ENCODE data around the gene TRPM3. TPM values are rescaled to one million over a fixed set of nuclear protein-coding genes. Genes with fewer than 3 reads are reported as not detected.

TRPM3 gene
- total RNA-seq, 1 experiment from 2014 or later, result not detected

DNA sequence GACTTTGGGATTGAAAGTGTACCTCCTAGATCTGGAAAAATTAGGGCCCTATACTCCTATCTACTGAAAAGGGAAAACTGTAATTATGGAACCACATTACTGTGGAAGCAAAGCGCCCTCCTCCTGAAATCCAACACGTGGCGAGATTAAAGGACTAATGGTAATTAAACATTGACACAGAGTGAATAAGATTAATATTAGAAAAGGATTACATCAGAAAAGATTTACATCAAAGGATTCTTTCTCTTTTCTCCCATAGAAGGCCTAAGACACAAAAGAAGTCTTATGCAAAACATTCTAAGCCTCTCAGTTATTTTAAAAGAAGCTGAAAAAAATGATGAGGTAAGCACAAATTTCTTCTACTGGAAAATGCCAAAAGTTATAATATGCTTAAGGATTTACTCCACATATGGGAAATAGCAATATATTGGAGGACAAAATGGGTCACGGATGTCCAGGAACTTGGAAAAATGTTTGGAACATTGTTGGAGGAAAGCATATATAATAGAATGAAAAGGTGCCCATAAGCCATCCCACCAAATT is 227.8 kb downstream of the TRPM3 start:
- intact Hi-C loops (cut with micrococcal nuclease; ENCODE audit: unreplicated experiment) (no loop called here), in situ Hi-C loops (cut with HindIII; ENCODE audit: low pct_unique_long_range_greater_than_20kb, low sequenced_read_pairs) (no loop called here)
- Histone ChIP-seq H3K36me3 (ENCODE audit: control insufficient read depth, insufficient read depth, low read length) (no peaks in the 10 kb centered on the region), H3K4me1 (ENCODE audit: control insufficient read depth, insufficient read depth, low read length) (no peaks in the 10 kb centered on the region), H3K27me3 (ENCODE audit: control insufficient read depth, insufficient read depth, low read length) (no peaks in the 10 kb centered on the region), H3K9me3 (ENCODE audit: control insufficient read depth, insufficient read depth, low read depth, low read length) (no peaks in the 10 kb centered on the region), H3K4me3 (ENCODE audit: low read depth in 2 of 2, low read length in 2 of 2) (no peak overlapping the region), H3K27ac (ENCODE audit: low read length) (no peak overlapping the region)
- DNase-seq (ENCODE audit: low read depth, low spot score) (no peak), ATAC-seq (no peak)
- POLR2A ChIA-PET, result no interaction called here
- CTCF ChIA-PET, result no interaction called here
- no TSS peak for BruUV-seq (replicated peaks)
- no peak for TF ChIP-seq TCF7L2 (IDR thresholded peaks at IDR 0.05; ENCODE audit: low read depth, low read length)
- TF ChIP-seq, protein P1, sequence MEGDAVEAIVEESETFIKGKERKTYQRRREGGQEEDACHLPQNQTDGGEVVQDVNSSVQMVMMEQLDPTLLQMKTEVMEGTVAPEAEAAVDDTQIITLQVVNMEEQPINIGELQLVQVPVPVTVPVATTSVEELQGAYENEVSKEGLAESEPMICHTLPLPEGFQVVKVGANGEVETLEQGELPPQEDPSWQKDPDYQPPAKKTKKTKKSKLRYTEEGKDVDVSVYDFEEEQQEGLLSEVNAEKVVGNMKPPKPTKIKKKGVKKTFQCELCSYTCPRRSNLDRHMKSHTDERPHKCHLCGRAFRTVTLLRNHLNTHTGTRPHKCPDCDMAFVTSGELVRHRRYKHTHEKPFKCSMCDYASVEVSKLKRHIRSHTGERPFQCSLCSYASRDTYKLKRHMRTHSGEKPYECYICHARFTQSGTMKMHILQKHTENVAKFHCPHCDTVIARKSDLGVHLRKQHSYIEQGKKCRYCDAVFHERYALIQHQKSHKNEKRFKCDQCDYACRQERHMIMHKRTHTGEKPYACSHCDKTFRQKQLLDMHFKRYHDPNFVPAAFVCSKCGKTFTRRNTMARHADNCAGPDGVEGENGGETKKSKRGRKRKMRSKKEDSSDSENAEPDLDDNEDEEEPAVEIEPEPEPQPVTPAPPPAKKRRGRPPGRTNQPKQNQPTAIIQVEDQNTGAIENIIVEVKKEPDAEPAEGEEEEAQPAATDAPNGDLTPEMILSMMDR (IDR thresholded peaks at IDR 0.05), result no peak
- TF ChIP-seq SIN3A (IDR thresholded peaks at IDR 0.05; ENCODE audit: borderline replicate concordance, insufficient read depth, low read depth, low read length), result no peak
- TF ChIP-seq POLR2AphosphoS5 (IDR thresholded peaks at IDR 0.05; ENCODE audit: low read depth, low read length), result no peak
- TF ChIP-seq, protein P2, sequence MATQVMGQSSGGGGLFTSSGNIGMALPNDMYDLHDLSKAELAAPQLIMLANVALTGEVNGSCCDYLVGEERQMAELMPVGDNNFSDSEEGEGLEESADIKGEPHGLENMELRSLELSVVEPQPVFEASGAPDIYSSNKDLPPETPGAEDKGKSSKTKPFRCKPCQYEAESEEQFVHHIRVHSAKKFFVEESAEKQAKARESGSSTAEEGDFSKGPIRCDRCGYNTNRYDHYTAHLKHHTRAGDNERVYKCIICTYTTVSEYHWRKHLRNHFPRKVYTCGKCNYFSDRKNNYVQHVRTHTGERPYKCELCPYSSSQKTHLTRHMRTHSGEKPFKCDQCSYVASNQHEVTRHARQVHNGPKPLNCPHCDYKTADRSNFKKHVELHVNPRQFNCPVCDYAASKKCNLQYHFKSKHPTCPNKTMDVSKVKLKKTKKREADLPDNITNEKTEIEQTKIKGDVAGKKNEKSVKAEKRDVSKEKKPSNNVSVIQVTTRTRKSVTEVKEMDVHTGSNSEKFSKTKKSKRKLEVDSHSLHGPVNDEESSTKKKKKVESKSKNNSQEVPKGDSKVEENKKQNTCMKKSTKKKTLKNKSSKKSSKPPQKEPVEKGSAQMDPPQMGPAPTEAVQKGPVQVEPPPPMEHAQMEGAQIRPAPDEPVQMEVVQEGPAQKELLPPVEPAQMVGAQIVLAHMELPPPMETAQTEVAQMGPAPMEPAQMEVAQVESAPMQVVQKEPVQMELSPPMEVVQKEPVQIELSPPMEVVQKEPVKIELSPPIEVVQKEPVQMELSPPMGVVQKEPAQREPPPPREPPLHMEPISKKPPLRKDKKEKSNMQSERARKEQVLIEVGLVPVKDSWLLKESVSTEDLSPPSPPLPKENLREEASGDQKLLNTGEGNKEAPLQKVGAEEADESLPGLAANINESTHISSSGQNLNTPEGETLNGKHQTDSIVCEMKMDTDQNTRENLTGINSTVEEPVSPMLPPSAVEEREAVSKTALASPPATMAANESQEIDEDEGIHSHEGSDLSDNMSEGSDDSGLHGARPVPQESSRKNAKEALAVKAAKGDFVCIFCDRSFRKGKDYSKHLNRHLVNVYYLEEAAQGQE (IDR thresholded peaks at IDR 0.05; ENCODE audit: insufficient read depth in 1 of 2, low read depth in 2 of 2, low read length in 1 of 2), result no peak

DNA sequence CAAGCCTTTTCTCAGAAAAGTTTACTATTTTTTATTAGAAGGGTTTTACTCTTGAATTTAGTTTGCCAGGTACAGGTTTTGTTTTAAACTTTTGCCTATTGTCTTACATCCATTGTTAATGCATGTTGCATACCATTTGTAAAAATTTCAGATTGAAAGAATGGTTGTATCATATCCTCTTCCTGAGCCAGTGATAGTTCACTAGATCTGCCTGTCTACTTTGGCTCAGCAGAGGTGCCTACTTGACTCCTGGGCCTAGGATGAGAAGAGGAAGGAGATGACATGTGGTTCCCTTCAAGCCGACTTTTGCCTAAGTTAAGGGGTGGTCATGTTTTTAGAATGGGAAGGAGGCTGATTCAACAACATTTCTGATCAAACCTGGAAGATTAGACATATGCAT is 232.9 kb downstream of the TRPM3 start:
- in situ Hi-C loops (cut with HindIII; ENCODE audit: low pct_unique_long_range_greater_than_20kb, low sequenced_read_pairs), result no loop called here
- ChIA-PET POLR2A (no interaction called here), CTCF (no interaction called here)
- H3K27ac ChIP-seq (ENCODE audit: low read length), result no peak overlapping the region
- no peak overlapping the region for H3K4me3 ChIP-seq (ENCODE audit: low read depth in 2 of 2, low read length in 2 of 2)
- no peaks in the 10 kb centered on the region for H3K4me1 ChIP-seq (ENCODE audit: control insufficient read depth, insufficient read depth, low read length)
- TF ChIP-seq POLR2AphosphoS5 (IDR thresholded peaks at IDR 0.05; ENCODE audit: low read depth, low read length), result no peak
- TF ChIP-seq, protein P2 (IDR thresholded peaks at IDR 0.05; ENCODE audit: insufficient read depth in 1 of 2, low read depth in 2 of 2, low read length in 1 of 2), result no peak
- TF ChIP-seq TCF7L2 (IDR thresholded peaks at IDR 0.05; ENCODE audit: low read depth, low read length), result no peak
- no peak for TF ChIP-seq SIN3A (IDR thresholded peaks at IDR 0.05; ENCODE audit: borderline replicate concordance, insufficient read depth, low read depth, low read length)
- TF ChIP-seq, protein P1 (IDR thresholded peaks at IDR 0.05), result no peak
- H3K9me3 ChIP-seq (ENCODE audit: control insufficient read depth, insufficient read depth, low read depth, low read length), result no peaks in the 10 kb centered on the region
- ATAC-seq (no peak), DNase-seq (ENCODE audit: low read depth, low spot score) (no peak)
- H3K36me3 ChIP-seq (ENCODE audit: control insufficient read depth, insufficient read depth, low read length), result no peaks in the 10 kb centered on the region
- BruUV-seq (replicated peaks), result no TSS peak
- no peaks in the 10 kb centered on the region for H3K27me3 ChIP-seq (ENCODE audit: control insufficient read depth, insufficient read depth, low read length)
- intact Hi-C loops (cut with micrococcal nuclease; ENCODE audit: unreplicated experiment), result no loop called here

All from Panc1 (cell line).